DOHH2 (cell line): ENCODE results near the gene ZDHHC5.

Source experiments
- EZH2phosphoT487 ChIP-seq: fragments of 200-600 bp; sonication (generic); IDR thresholded peaks from 2 replicates; pipeline ENCODE4 v1.6.1; 2017; ENCODE audit warnings: borderline replicate concordance, mild to moderate bottlenecking, antibody characterized with exemption, low read length, moderate library complexity, mixed read lengths
- TF ChIP-seq, protein P1 (sequence below): fragments of 200-600 bp; sonication (generic); IDR thresholded peaks from one replicate; pipeline ENCODE4 v1.5.1; 2014; ENCODE audit warnings: antibody characterized with exemption, mild to moderate bottlenecking, low read depth, low read length; ENCODE audit not compliant: poor library complexity, severe bottlenecking

DNA sequence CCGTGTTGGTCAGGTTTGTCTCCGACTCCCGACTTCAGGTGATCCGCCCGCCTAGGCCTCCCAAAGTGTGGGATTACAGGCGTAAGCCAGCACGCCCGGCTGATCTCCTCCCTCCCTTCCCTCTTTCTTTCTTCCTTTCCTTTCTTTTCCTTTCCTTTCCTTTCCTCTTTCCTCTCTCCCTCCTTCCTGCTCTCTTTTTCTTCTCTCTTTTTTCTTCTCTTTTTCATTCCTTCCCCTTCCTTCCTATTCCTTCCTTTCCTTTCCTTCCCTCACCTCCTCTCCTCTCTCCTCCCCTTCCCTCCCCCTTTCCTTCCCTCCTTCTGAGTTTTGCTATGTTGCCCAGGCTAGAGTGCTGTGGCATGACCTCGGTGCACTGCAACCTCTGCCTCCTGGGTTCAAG lies 3.9 kb upstream of the ZDHHC5 start:
- TF ChIP-seq, protein P1, sequence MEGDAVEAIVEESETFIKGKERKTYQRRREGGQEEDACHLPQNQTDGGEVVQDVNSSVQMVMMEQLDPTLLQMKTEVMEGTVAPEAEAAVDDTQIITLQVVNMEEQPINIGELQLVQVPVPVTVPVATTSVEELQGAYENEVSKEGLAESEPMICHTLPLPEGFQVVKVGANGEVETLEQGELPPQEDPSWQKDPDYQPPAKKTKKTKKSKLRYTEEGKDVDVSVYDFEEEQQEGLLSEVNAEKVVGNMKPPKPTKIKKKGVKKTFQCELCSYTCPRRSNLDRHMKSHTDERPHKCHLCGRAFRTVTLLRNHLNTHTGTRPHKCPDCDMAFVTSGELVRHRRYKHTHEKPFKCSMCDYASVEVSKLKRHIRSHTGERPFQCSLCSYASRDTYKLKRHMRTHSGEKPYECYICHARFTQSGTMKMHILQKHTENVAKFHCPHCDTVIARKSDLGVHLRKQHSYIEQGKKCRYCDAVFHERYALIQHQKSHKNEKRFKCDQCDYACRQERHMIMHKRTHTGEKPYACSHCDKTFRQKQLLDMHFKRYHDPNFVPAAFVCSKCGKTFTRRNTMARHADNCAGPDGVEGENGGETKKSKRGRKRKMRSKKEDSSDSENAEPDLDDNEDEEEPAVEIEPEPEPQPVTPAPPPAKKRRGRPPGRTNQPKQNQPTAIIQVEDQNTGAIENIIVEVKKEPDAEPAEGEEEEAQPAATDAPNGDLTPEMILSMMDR = no peak
- TF ChIP-seq EZH2phosphoT487 = no peak
